ENCODE data around the gene PTPN3.
"Not testable (repeated sequence)": the region's sequence is repeated elsewhere in the genome, so short reads cannot be mapped to it uniquely, and the experiment has no call there.

Gene PTPN3

GRCh38 chr9:109372246-109372645 lies 125.9 kb downstream of the PTPN3 start:
- no peak for DNase-seq (ENCODE audit: low spot score)
- TF ChIP-seq CTCF (IDR thresholded peaks at IDR 0.05): no peak
- no peak overlapping the region for H3K27ac ChIP-seq

GRCh38 chr9:109371374-109371773 lies 126.7 kb downstream of the PTPN3 start:
- no peak overlapping the region for H3K27ac ChIP-seq
- H3K4me3 ChIP-seq: no peak overlapping the region
- TF ChIP-seq CTCF (IDR thresholded peaks at IDR 0.05): no peak
- DNase-seq (ENCODE audit: low spot score): no peak

More at GRCh38 chr9:109372246-109372645, 125.9 kb downstream of the PTPN3 start:
- no peak overlapping the region for H3K4me3 ChIP-seq

DNA sequence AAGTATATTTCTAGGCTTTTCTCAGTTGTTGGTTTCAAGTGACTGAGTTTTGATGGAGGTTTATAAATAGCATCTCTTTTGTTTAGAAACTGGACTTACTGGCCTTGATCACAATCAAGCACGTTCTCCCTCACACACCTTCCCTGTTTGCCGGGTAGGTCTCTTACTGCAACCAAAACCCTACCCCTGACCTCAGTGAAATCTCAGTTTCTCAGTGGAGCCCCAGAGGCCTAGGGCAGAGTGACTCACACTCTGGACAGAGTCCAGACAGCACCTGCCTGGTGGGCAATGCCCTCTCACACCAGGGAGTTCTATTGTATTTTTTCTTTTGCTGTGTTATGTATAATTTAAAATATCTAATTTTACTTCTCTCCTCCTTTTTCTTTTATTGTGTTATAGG lies 128.8 kb downstream of the PTPN3 start:
- no peak overlapping the region for H3K27ac ChIP-seq
- no peak for TF ChIP-seq CTCF (IDR thresholded peaks at IDR 0.05)
- DNase-seq (ENCODE audit: low spot score): no peak
- H3K4me3 ChIP-seq: no peak overlapping the region

- no peak for DNase-seq (ENCODE audit: low spot score)
- Histone ChIP-seq H3K4me3 (no peak overlapping the region), H3K27ac (no peak overlapping the region)
- TF ChIP-seq CTCF (IDR thresholded peaks at IDR 0.05): no peak
These were observed 137.3 kb downstream of the PTPN3 start for GRCh38 chr9:109360771-109361170.

- not testable (repeated sequence) for DNase-seq (ENCODE audit: low spot score); H3K27ac ChIP-seq; H3K4me3 ChIP-seq
These were observed 139.0 kb downstream of the PTPN3 start for GRCh38 chr9:109358968-109359603.

DNA sequence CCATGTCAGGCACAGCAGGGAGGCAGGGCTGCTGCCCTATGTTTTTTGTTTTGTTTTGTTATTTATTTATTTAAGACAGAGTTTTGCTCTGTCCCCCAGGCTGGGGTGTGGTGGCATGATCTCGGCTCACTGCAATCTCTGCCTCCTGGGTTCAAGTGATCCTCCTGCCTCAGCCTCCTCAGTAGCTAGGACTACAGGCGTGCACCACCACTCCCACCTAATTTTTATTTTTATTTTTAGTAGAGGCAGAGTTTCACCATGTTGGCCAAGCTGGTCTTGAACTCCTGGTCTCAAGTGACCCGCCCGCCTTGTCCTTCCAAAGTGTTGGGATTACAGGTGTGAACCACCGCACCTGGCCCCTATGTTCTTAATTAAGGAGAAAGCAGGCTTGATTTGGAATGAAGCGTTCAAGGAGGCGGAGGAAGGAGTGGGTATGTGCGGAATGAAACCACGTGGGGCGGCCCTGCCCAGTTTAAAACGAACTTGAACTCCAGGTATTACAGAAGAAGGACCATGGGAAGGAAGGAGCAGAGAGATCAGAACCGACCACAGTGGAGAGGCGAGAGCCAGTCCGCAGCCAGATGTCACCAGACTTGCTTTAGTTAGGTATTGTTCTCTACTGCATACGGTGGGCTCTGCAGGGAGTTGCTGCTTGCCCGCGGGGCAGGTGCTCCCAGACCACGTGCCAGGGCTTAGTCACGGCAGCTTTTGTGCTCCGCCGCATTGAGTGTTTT lies 142.4 kb downstream of the PTPN3 start:
- no peak overlapping the region for H3K27ac ChIP-seq
- DNase-seq (ENCODE audit: low spot score): no peak
- H3K4me3 ChIP-seq: no peak overlapping the region
- no peak for TF ChIP-seq CTCF (IDR thresholded peaks at IDR 0.05)

DNA sequence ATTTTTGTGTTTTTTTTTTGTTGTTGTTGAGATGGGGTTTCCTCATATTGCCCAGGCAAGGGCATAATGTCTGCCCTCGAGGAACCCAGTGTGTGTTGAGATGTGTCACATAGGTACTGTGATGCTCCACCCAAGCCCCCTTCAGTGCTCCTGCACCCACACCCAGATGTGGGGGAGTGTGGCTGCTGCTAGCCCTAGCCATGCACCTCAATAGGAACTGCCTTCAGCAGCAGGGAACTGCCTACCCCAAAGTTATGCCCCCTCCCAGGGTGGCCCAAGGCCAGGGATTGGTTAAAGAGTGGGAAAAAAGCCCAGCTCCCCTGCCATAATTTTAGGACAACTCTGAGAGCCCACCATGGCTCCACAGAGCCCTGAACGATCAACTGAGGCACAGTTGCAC lies 143.9 kb downstream of the PTPN3 start:
- no peak for TF ChIP-seq CTCF (IDR thresholded peaks at IDR 0.05)
- DNase-seq (ENCODE audit: low spot score): no peak

More for the DNA sequence above, 143.9 kb downstream of the PTPN3 start:
- Histone ChIP-seq H3K27ac (no peak overlapping the region), H3K4me3 (no peak overlapping the region)

All from coronary artery (tissue), 2 donors.